Fibroblast of upper back skin (primary cell): ENCODE measurements around the gene TUBA1C.
"Not testable (repeated sequence)": the region's sequence is repeated elsewhere in the genome, so short reads cannot be mapped to it uniquely, and the experiment has no call there.

ENCODE experiments used
- DNase-seq: peaks from one replicate; pipeline ENCODE4 v3.0.0-alpha.2; 2013

TUBA1C gene

DNA sequence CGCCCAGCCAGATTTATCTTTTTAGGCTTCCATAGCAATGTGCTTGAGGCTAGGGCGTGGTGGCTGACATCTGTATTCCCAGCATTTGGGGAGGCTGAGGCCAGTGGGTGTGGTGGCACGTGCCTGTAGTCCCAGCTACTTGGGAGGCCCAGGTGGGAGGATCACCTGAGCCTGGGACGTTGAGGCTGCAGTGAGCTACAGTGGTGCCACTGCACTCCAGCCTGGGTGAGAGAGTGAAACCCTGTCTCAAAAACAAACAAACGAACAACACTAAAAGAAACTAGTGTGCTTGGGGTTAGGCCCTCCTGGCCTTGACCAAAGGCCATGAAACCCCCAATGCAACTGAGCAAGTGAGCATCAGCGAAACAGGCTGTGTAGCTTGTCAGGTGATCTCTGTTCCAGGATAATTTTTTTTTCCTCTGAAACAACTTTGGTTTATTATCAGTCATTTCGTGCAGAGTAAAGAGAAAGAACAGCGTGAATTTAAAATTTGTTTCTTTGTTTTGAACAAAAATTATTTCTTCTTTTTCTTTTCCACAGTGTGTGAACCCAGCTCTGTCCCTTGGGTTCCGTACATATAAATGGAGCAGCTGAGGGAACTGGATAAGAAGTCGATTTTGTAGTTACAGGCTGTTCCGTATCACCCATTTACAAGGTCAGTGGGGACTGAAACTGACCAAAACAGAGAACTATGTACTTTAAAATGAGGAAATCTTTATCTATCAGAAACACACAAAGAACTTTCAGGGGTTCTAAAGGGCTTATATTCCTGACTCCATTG lies 8.8 kb upstream of the TUBA1C start:
- DNase-seq, result no peak

DNA sequence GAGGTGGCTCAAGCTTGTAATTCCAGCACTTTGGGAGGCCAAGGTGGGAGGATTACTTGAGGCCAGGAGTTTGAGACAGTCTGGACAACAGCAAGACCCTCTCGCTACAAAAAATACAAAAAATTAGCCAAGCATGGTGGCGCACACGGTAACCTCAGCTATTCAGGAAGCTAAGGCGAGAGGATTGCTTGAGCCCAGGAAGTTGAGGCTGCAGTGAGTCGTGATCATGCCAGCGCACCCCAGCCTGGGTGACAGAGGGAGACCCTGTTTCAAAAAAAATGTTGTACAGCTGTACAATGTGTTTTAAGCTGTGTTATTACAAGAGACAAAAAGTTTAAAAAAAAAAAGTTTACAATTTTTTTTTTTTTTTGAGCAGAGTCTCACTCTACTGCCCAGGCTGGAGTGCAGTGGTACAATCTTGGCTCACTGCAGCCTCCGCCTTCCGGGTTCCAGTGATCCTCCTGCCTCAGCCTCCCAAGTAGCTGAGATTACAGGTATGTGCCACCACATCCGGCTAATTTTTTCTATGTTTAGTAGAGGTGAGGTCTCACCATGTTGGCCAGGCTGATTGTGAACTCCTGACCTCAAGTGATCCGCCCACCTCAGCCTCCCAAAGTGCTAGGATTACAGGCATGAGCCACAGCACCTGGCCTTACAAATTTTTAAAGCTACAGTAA lies 7.2 kb upstream of the TUBA1C start:
- DNase-seq, result not testable (repeated sequence)

DNA sequence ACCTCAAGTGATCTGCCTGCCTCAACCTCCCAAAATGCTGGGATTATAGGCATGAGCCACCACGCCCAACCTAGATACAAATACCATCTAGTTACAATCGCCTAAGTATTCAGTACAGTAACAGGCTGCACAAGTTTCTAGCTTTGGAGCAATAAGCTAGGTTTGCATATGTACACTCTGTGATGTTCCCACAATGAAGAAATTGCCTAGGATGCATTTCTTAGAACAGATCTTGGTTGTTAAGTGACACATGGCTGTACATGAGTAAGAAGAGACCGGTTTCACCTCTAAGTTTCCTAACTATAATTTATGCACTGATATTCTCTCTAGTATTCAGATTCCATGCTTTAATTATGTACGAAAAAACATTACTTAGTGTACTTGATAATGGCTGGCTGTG lies 5.4 kb upstream of the TUBA1C start:
- DNase-seq, result no peak

DNA sequence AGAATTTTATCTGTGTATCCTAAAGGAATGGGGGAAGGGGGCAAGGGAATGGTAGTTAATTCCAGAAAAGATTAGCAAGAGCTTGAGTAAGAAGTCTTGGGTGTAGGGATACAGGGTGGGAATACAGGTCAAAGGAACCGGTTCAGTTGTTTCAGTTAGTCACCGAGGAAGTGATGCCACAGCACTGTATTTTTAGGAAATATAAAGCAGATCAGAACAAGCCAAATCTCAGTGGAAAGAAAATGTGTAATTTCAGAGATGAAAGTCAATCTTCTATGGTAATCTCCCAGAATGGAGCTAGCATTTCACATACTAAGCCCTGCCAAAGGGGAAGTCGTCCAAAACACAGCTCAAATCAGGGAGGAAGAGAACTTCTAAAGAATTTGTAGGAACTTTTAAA lies 4.7 kb upstream of the TUBA1C start:
- peak; percentile 77 for DNase-seq

DNA sequence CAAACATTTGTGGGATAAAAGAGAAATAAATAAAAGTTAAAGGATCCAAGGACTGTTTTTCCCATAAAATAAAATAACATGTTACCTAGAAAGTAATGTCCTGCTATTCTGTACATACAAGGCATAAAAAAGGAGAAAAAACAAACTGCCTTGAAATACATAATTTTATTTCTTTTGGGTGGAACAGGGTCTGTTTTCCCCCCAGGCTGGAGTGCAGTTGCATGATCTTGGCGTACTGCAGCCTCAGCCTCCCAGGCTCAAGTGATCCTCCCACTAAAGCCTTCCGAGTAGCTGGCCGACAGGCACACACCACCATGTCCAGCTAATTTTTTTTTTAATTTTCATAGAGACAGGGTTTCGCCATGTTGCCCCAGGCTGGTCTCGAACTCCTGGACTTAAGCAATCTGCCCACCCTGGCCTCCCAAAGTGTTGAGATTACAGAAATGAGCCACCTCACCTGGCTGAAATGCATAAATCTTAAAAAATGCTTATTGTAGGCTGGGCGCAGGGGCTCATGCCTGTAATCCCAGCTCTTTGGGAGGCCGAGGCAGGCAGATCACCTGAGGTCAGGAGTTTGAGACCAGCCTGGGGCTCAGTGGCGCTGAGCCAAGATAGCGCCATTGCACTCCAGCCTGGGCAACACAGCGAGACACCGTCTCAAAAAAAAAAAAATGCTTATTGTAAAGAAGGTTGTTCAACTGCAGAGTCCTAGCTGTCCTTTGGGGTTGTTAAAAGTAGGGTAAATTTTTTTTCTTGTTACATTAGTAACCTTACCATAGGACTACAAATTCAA lies 4.1 kb upstream of the TUBA1C start:
- no peak for DNase-seq

DNA sequence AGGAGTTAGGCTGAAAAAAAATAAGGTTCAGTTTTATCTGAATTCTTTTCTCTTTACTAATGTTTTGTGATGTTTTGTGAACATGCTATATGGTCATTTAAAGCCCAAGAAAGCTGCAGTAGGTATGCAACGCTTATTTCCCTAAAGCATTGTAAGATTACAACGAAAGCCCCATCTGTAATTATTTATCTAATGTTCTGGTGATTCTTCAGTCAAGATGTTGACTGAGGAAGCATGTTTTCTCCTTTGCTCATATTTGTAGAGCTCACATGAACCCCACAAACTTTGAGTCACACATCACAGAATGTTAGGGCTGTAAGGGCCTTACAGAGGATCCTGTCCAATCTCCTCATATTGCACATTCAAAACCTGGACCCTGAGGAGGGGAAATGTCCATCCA lies 3.2 kb upstream of the TUBA1C start:
- DNase-seq, result peak; percentile 76

DNA sequence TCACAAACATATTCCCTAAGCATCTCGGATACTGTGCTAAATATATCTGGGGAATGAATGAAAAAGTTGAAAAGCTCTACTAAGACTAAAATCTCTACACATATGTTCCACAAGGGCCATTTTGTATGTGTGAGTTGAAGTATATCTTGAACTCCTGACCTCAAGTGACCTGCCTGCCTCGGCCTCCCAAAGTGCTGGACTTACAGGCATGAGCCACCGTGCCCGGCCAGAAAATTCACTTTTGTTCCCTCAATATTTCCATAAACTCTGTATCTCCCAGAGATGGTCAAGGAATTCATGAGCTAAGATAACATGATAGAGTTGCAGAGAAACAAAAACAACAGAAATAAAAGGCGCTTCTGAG lies 1.5 kb upstream of the TUBA1C start:
- no peak for DNase-seq

DNA sequence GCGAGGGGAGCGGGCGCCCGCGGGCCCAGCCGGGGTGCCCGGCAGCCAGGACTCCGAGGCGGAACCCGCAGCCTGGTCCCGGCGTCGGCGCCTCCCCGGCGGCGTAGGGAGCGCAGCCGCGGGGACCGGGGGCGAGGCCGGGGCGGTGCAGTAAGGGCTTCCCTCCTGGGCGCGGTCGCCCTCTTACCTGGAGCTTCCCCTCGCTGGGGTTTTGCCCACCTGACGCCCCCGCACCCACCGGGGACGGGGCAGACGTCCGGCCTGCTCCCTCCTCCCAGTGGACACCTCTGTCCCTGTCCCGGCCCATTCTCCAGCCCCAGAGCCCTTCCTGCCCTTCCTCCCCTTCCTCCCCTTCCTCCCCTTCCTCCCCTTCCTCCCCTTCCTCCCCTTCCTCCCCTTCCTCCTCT lies 413 bp upstream of the TUBA1C start:
- no peak for DNase-seq

DNA sequence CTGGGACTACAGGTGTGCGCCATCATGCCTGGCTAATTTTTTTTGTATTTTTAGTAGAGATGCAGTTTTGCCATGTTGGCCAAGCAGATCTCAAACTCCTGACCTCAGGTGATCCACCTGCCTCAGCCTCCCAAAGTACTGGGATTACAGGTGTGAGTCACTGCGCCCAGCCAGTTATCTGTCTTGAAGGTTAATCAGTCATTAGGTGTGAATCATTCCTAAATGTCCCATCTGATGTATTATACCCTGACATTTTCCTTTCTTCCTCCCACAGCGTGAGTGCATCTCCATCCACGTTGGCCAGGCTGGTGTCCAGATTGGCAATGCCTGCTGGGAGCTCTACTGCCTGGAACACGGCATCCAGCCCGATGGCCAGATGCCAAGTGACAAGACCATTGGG lies 4.3 kb downstream of the TUBA1C start:
- DNase-seq, result not testable (repeated sequence)

DNA sequence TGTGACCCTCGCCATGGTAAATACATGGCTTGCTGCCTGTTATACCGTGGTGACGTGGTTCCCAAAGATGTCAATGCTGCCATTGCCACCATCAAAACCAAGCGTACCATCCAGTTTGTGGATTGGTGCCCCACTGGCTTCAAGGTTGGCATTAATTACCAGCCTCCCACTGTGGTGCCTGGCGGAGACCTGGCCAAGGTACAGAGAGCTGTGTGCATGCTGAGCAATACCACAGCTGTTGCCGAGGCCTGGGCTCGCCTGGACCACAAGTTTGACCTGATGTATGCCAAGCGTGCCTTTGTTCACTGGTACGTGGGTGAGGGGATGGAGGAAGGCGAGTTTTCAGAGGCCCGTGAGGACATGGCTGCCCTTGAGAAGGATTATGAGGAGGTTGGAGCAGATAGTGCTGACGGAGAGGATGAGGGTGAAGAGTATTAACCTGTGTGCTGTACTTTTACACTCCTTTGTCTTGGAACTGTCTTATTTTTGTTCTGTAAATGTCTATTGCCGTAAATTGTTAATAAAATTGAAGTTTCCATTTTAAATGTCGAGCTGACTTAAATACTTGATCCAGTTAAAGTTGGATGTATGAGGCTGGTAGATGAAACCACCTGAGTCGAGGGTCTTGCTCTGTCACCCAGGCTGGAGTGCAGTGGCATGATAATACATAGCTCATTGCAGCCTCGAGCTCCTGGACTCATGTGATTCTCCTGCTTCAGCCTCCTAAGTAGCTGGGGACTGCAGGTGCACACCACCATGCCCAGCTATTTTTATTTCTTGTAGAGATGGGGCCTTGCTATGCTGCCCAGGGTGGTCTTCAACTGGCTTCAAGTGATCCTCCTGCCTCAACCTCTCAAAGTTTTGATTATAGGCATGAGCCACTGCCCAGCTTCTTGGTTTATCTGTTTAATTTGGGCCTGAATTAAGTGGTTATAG lies 8.2 kb downstream of the TUBA1C start:
- DNase-seq, result no peak

DNA sequence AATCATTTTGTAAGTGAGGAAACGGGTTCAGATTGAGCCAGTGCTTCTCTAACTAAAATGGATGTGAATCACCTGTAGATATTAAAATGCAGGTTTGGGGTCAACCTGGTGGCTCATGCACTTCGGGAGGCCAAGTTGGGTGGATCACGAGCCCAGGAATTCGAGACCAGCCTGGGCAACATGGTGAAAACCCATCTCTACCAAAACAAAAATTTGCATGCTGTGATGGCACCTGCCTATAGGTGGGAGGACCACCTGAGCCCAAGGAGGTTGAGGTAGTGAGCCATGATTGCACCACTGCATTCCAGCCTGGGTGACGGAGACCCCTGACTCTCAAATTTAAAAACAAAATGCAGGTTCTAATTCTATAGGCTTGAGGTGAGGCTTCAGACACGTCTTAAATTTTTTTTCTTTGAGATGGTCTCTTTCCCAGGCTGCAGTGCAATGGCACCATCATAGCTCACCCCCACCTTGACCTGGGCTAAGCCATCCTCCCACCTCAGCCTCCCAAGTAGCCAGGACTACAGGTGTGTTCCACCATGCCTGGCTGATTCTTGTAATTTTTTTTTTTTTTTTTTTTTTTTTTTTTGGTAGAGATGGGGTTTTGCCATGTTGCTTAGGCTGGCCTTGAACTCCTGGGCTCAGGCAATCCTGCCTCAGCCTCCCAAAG lies 9.0 kb downstream of the TUBA1C start:
- DNase-seq, result no peak

DNA sequence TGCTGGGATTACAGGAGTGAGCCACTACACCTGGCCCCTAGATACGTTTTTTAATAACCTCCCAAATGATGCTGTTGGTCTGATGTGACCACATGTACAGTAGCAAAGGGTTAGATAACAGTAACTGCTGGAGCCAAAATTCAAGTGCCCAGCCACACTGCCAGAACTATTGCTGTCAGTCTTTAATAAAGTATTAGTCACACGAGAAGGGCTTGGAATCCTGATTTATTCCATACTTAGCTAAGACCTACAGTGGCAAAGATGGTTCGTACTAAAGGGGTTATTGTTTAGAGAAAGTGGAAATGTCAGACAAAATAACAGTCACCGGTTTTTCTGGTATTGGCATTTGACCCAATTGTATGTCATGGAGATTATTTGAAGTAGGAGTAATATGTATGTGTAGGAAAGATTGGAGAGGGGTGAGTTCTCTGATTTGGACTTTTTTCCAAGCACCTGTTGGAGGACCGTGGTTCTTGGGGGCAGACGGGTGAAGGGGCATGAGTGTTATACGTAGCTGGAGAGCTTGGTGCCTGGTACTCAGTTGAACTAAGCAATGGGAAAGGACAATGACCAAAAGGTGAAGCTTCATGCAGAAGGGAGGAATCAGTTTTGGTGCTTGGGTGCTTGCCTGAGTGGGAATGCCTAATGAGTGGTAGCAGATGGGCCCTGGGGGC lies 9.7 kb downstream of the TUBA1C start:
- DNase-seq, result no peak

DNA sequence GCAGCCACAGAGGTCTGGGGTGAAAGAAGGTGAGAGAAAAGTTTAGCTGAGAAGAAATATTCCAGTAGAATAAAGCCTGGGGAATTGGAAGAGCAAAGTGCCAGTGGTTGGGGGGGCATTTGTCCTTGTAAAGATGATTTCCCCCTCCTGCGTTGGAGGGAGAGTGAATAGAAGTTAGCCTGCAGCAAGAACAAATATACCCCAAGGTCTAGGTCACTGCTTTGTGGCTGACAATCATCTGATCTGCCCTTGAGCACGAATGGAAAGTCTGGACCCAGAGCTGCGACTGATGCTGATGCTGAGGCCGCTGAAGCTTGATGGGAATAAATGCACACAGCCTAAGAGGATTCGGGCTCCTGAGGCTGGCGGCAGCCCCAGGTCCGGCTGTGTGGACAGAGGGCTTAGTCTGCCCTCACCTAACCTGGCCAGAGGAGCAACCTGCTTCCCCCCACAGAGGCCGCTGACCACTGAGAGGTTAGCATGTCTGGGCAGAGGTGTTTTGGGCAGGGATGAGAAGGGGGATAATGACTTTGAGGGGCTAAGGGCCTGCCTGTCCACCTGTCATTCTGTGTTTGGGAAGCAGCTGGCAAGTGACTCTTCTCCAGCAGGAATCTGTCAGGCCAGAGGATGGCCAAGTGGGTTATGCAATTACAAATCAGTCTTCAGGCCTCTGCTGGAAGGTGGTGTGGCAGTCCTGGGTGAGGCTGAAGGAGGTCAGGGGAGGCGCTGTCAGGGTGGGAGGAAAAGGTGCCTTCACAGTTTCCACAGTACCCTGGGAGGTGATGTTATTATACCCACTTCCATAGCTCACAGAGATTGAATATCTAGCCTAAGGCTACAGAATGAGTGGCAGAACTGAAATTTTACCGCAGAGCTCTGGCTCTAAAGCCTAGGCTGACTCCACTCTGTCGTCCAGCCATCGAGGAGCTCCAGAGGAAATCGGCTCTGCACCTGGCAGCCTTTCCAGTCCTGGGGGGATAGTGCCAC lies 11.7 kb downstream of the TUBA1C start:
- no peak for DNase-seq

DNA sequence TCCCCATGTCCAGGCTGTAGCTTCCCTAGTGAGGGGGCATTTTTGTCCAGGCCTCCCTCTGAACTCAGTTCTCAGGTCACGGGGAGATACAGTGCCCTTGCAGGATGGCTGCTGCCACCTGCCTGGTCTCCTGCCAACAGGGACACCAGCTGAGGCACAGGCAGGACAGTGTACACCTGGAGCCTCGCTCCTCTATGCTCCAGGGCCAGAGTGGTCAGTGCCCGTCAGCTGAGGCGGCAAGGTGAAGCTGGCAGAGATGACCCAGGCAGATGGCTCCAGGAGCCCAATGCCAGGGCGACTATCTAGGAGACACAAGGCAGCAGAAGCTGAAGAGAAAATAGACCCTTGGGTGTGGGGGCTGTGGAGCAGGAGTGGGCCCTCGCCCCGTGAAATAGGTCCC lies 12.6 kb downstream of the TUBA1C start:
- DNase-seq, result no peak

DNA sequence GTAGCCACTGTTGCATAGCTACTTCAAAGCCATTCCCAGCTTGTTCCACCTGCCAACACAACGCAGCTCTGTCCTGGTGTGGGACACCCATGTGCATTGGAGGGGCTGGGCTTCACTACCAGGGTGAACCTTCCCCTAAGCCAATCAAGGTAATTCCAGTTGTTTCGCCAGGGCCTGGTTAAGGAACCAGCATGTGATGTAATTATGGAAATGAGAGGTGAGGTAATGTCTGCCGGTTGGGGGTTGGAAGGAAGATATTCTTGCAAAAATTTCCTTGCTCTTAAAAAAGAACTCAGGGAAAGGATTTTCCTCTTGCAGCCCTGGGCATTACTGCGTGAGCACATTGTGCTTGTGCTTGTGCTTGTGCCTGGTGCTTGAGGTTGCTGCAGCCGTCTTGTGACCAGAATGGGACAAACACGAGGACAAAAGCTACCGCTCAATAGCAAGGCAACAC lies 14.9 kb downstream of the TUBA1C start:
- DNase-seq, result no peak

DNA sequence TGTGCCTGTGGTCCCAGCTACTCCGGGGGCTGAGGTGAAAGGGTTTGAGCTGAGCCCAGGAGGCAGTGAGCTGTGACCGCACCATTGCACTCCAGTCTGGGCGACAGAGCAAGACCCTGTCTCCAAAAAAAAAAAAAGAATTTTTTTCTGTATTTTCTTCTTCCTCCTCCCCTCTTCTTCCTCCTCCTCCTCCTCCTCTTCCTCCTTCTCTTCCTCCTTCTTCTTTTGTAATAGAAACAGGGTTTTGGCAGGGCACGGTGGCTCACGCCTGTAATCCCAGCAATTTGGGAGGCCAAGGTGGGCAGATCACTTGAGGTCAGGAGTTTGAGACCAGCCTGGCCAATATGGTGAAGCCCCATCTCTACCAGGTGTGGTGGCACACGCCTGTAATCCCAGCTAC lies 15.7 kb downstream of the TUBA1C start:
- not testable (repeated sequence) for DNase-seq

DNA sequence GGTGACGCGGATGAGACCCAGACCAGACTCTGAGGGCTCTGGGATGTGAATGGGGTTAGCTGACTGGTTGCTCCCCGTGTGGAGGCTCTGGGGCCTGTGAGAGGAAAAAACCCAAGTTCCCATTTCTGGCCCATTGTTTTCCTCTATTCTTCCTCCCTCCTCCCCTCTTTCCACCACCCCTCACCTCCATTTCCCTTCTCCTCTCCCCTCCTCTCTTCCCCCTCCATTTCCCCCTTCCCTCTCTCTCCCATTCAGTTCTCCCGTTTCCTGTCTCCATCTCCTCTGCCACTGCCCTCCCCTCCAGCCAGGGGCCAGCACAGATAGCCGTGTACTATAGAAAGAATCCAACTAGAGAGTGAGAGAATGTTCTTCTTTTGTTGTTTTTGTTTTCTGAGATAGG lies 17.4 kb downstream of the TUBA1C start:
- no peak for DNase-seq

DNA sequence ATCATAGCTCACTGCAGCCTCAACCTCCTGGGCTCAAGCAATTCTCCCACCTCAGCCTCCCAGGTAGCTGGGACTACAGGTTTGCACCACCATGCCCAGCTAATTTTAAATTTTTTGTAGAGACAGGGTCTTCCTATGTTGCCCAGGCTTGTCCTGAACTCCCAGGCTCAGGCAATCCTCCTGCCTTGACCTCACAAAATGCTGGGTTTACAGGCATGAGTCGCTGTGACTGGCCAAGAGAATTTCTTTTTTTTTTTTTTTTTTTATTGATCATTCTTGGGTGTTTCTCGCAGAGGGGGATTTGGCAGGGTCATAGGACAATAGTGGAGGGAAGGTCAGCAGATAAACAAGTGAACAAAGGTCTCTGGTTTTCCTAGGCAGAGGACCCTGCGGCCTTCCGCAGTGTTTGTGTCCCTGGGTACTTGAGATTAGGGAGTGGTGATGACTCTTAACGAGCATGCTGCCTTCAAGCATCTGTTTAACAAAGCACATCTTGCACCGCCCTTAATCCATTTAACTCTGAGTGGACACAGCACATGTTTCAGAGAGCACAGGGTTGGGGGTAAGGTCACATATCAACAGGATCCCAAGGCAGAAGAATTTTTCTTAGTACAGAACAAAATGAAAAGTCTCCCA lies 18.0 kb downstream of the TUBA1C start:
- DNase-seq, result not testable (repeated sequence)

DNA sequence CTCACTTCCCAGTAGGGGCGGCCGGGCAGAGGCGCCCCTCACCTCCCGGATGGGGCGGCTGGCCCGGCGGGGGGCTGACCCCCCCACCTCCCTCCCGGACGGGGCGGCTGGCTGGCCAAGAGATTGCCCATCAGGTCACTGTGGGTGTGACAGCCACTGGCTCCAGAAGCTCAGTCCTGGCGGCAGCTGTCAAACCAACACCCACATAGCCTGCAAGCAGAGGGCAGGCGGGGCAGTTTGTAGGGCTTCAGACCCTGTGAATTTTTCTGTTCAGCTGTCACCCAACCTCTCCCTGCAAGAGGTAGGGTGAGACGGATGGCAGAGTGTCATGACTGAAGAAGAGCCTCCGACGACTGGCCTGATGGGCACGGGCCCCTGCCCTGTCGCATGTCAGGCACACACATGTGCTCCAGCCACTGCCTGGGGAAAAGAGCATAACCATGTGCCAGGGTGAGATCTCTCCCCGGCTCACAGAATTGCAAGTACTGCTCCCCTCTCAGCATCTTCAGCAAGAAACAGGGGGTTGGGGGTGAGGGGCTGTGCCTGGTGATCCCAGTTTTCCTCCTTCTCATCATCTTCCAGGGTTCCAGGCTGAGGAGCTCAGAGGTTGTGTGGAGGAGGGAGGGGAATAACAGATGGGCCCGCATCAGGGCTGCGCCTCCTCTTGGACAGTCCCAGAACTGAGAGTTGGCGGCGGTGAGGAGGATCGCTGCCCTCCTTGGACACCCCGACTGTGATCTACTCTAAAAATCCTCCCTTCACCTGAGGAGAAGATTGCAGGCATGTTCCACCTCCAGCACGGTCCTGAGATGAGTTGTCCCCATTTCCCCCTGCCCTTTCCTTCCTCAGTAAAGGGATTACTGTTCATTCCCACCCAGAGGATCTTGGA lies 18.9 kb downstream of the TUBA1C start:
- no peak for DNase-seq
